Gastroesophageal sphincter (tissue), 3 donors: Measurements from ENCODE around the gene LACTBL1.

Experiments used
- POLR2A ChIP-seq, 2 donors: fragments of 450-650 bp; IDR thresholded peaks; one replicate each; pipeline ENCODE4 v1.6.1; 2017; ENCODE audit warnings: antibody characterized with exemption in 2 of 2, mild to moderate bottlenecking in 2 of 2, moderate library complexity in 1 of 2
- TF ChIP-seq, protein P1 (sequence below), 4 experiments: fragments of 200-600 bp in 2 of 4; fragments of 450-650 bp in 2 of 4; sonication (generic) in 1 of 4; IDR thresholded peaks; one replicate each; pipeline ENCODE4 v1.5.1; 2017 to 2019; ENCODE audit warnings: antibody characterized with exemption in 4 of 4, mild to moderate bottlenecking in 2 of 4, moderate library complexity in 2 of 4

DNA sequence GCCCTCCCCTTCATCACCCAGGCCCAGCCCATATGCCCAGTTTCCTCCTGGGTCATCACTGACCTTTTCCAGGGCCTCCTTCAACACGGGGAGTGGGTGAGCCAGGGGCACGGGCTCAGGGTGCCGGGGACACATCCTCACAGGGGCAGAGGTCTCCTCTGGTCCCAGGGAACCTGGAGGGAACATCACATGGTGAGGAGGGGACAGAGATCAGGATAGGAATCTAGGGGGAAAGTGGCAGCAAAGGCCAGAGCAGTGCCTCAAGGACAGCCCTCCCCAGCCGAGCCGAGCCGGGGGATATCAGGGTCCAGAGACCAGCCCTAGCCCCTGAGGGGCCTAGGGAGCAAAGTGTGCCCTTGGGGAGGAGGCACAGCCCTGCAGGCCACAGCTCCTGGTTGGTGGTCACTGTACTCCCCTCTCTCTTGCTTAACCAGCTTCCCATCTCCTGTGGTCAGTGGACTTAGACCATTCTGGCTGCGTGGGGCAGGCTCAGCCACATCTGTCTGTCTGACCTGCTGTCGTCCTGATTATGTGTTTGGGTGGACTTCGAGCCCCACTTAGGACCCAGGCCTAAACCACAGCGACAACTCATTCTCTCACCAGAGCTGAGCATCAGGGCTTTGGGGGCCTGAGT lies 9.5 kb downstream of the LACTBL1 start:
- TF ChIP-seq POLR2A (IDR thresholded peaks at IDR 0.05): no peak
- TF ChIP-seq, protein P1, sequence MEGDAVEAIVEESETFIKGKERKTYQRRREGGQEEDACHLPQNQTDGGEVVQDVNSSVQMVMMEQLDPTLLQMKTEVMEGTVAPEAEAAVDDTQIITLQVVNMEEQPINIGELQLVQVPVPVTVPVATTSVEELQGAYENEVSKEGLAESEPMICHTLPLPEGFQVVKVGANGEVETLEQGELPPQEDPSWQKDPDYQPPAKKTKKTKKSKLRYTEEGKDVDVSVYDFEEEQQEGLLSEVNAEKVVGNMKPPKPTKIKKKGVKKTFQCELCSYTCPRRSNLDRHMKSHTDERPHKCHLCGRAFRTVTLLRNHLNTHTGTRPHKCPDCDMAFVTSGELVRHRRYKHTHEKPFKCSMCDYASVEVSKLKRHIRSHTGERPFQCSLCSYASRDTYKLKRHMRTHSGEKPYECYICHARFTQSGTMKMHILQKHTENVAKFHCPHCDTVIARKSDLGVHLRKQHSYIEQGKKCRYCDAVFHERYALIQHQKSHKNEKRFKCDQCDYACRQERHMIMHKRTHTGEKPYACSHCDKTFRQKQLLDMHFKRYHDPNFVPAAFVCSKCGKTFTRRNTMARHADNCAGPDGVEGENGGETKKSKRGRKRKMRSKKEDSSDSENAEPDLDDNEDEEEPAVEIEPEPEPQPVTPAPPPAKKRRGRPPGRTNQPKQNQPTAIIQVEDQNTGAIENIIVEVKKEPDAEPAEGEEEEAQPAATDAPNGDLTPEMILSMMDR (IDR thresholded peaks at IDR 0.05): no peak
